HG03354 (cell line): ENCODE results near the gene MFN1.

Experiments
- ATAC-seq: cut with Tn5 transposase; IDR thresholded peaks from one replicate; pipeline ENCODE4 v1.9.1; 2021; ENCODE audit warnings: mild to moderate bottlenecking; ENCODE audit not compliant: unreplicated experiment, poor library complexity, severe bottlenecking

The MFN1 gene

DNA sequence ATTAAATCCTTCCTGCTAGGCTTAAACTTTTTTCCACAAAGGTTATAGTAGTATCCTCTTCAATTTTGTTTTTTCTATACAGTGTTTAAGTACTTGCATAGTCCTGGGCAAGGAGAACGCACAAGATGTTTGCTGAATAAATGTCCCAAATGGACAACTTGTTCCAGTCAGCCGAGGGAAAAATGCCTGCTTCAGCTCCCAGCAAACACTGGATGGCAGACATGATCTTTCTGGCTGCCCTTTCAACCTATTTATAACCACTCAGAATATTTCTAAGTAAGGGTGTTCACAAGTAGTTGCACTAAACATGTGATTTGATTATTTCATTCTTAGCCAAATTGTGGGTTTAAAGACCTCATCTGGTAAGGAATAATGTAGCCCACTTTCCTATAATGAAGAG is 74.0 kb downstream of the MFN1 start:
- ATAC-seq, result no peak

DNA sequence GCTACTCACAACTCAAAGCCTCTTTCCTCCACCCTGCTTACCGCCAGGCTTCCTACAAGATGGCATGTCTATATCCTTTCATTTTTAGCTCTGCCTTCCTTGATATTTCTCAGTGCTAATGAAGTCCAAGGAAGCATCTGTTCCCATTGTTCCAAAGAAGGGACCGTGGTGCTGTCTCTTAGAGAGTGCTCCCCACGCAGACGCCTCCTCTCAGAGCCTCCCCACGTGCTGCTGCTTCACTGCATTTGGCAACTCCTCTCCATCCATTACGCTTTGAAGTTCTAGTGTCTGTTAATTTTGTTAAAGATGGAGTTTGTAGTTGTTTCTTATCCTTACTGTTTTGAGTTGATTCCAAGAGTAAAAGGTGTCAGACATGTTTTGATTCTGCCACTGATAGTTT is 77.6 kb downstream of the MFN1 start:
- no peak for ATAC-seq

DNA sequence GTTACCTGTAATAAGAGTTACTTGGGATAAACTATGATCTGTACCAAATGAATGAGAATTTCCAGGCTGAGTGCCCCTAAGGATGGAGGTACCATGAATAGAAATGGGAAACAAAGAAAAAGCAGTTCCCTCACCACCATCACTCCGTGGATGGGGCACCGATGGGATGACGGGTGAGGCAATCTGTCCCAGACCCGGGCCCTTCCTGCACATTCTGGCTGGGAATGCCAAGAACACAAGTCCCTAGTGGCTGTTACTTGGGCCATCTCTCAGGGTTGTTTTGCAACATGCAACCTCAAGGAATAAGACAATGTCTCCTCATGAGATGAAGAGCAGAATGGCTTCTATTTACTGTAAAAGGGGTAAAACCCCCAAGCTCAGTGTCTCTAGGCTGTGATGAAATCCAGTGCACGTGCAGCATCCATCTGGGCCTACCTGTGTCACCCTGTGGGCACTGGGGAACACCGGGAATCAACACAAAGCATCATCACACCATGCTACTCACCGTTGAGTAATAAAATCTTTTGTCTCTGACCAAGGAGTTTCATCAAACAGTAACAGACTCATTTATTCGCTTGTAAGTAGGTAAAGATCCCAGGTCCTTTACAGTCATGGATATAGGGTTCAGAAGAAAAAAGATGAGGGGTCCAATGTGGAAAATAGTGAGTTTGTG is 81.5 kb downstream of the MFN1 start:
- no peak for ATAC-seq

DNA sequence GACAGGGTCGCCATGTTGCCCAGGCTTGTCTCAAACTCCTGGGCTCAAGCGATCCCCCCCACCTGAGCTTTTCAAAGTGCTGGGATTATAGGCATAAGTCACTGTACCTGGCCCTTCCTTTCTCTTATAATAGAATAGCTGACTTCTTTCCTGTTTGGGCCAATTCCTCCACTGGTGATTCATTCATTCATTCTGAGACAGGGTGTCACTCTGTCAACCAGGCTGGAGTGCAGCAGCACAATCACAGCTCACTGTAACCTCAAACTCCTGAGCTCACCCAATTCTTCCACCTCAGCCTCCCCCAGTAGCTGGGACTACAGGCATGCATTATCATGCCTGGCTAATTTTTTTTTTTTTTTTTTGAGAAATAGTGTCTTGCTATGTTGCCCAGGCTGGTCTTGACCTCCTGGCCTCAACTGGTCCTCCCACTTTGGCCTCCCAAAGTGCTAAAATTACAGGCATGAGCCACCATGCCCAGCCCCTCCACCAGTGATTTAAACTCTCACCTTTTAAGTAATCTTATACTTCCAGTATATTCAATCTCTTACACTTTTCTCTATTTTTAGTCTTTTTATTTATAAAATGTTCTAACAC is 82.9 kb downstream of the MFN1 start:
- no peak for ATAC-seq

DNA sequence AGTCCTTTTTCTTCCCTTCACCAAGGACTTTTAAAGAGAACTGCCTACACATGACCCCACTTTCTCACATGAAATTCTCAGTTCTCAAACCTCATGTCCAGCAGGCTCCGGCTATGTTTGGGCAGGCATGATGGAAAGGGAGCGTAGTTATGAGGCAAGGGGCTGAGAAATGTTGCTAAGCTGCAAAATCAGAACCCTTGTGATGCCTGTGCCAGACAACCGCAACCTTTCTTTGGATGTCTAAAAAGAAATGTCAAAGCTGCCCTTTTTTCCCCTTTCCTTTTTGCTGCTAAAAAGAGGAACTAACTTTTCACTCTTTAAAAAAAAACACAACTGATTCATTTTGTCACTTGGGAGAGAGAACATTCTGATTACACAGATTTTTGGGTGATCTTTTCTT is 84.5 kb downstream of the MFN1 start:
- ATAC-seq, result no peak

DNA sequence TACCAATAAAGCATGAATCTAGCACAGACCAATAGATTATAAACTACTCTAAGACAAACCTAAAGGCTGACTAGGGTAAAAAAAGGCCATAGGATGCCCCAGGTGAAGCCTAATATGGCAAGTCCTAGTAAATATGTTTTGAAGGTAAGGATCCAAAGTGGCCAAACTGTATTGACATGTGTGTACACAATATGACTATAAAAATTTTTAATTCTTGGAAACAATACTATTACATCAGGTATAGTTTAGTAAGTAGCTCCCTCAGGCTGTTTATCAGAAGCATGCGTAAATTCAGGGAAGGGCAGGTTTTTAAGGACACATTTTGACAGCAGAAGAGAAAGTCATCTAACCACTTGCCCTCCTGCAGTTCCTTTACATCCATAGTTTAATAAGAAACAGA is 84.9 kb downstream of the MFN1 start:
- ATAC-seq, result no peak

DNA sequence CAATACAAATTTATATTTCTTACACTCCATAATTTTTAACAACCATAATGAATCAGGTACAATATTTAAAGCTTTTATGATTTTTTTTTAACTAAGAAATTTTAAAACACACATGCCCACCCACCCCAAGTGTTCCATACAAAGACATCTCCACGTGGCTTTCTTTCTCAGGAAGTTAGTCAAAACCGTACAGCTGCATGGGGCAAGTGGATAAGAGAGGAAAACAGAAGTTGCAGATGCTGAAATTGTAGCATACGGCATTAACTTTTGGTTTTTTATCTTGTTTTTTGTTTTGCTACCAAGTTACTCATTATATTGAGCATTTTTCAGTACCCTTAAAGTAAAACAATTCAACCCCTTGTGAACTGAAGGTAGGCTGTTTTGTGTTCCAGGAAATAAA is 89.0 kb downstream of the MFN1 start:
- ATAC-seq, result no peak

DNA sequence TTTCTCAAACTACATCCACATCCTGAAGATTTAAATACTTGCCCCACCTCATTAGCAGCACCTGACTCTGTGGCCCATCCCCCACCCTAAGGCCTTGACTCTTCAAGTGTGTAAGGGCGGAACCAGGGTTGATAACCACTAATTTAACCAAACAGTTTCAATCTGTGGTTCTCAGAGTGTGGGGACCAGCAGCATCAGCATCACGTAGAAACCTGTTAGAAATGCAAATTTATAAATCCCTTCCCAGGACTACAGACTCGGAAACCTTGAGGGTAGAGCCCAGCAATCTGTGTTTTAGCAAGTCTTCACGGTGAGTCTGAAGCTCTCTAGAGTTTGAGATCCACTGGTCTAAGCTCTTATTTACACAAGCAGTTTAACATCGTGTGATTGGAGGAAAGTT is 91.3 kb downstream of the MFN1 start:
- peak; percentile 81 for ATAC-seq
